ENCODE data around the gene CIROP.

- TF ChIP-seq, protein P1, sequence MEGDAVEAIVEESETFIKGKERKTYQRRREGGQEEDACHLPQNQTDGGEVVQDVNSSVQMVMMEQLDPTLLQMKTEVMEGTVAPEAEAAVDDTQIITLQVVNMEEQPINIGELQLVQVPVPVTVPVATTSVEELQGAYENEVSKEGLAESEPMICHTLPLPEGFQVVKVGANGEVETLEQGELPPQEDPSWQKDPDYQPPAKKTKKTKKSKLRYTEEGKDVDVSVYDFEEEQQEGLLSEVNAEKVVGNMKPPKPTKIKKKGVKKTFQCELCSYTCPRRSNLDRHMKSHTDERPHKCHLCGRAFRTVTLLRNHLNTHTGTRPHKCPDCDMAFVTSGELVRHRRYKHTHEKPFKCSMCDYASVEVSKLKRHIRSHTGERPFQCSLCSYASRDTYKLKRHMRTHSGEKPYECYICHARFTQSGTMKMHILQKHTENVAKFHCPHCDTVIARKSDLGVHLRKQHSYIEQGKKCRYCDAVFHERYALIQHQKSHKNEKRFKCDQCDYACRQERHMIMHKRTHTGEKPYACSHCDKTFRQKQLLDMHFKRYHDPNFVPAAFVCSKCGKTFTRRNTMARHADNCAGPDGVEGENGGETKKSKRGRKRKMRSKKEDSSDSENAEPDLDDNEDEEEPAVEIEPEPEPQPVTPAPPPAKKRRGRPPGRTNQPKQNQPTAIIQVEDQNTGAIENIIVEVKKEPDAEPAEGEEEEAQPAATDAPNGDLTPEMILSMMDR (IDR thresholded peaks at IDR 0.05), result no peak
- TF ChIP-seq POLR2A (IDR thresholded peaks at IDR 0.05), result no peak
Measured at GRCh38 chr14:23054000-23054811, 50.6 kb downstream of the CIROP start.

Measured in sigmoid colon (tissue), 3 donors.